GM12878 (cell line): ENCODE measurements around the gene OSBPL3. TPM values are rescaled to one million over a fixed set of nuclear protein-coding genes. Genes with fewer than 3 reads are reported as not detected.

Source experiments
- ASH2L ChIP-seq: fragments of 300-600, 200-600 bp; sonication (generic); IDR thresholded peaks from 2 replicates; pipeline ENCODE4 v1.6.1; 2017; ENCODE audit warnings: low read depth, mild to moderate bottlenecking, borderline replicate concordance
- BCLAF1 ChIP-seq: fragments of 450-650 bp; IDR thresholded peaks from 2 replicates; pipeline ENCODE4 v1.6.1; 2017; ENCODE audit warnings: antibody characterized with exemption, mild to moderate bottlenecking, moderate library complexity
- EGR1 ChIP-seq, 2 experiments: IDR thresholded peaks; 1 replicate in 1 of 2; 2 replicates in 1 of 2; pipeline ENCODE4 v1.6.1; 2011 to 2012; ENCODE audit warnings: low read depth in 2 of 2, low read length in 2 of 2, borderline replicate concordance in 1 of 2, mild to moderate bottlenecking in 1 of 2, moderate library complexity in 1 of 2
- IRF4 ChIP-seq: IDR thresholded peaks from 2 replicates; pipeline ENCODE4 v1.6.1; 2011; ENCODE audit warnings: low read depth, low read length
- JUND ChIP-seq: IDR thresholded peaks from 2 replicates; pipeline ENCODE4 v1.6.1; 2012; ENCODE audit warnings: low read depth, mild to moderate bottlenecking, low read length, improper control_type of control experiment, moderate library complexity
- MTA2 ChIP-seq: fragments of 450-650 bp; IDR thresholded peaks from 2 replicates; pipeline ENCODE4 v1.6.1; 2016; ENCODE audit warnings: low read depth, mild to moderate bottlenecking, moderate library complexity
- NFXL1 ChIP-seq: fragments of 450-650 bp; IDR thresholded peaks from 2 replicates; pipeline ENCODE4 v1.6.1; 2017; ENCODE audit warnings: antibody characterized with exemption, mild to moderate bottlenecking, borderline replicate concordance
- NR2C1 ChIP-seq: fragments of 450-650 bp; IDR thresholded peaks from 2 replicates; pipeline ENCODE4 v1.6.1; 2017; ENCODE audit warnings: antibody characterized with exemption, mild to moderate bottlenecking, moderate library complexity
- SKIL ChIP-seq: fragments of 450-650 bp; IDR thresholded peaks from 2 replicates; pipeline ENCODE4 v1.6.1; 2017; ENCODE audit warnings: mild to moderate bottlenecking, low read depth, inconsistent platforms; ENCODE audit not compliant: poor library complexity, severe bottlenecking
- SMAD1 ChIP-seq: fragments of 450-650 bp; IDR thresholded peaks from 2 replicates; pipeline ENCODE4 v1.6.1; 2018; ENCODE audit warnings: mild to moderate bottlenecking, low read depth; ENCODE audit not compliant: partially characterized antibody
- SREBF2 ChIP-seq: IDR thresholded peaks from 2 replicates; pipeline ENCODE4 v1.6.1; 2012; ENCODE audit warnings: mild to moderate bottlenecking, low read length
- TBL1XR1 ChIP-seq: IDR thresholded peaks from 2 replicates; pipeline ENCODE4 v1.6.1; 2012; ENCODE audit warnings: low read depth, low read length, improper control_type of control experiment
- ZNF217 ChIP-seq: fragments of 450-650 bp; IDR thresholded peaks from 2 replicates; pipeline ENCODE4 v1.6.1; 2017; ENCODE audit warnings: antibody characterized with exemption, mild to moderate bottlenecking
- ZSCAN29 ChIP-seq: fragments of 450-650 bp; IDR thresholded peaks from 2 replicates; pipeline ENCODE4 v1.6.1; 2017; ENCODE audit warnings: mild to moderate bottlenecking, moderate library complexity
- polyA plus RNA-seq, 11 experiments: library from polyadenylated mRNA; depleted of rRNA in 4 of 11; unstranded in 6 of 11; stranded (reverse) in 5 of 11; fragments of >200 nt; fragmentation: Nextera tagmentation in 4 of 11; fragmentation: Illumina TruSeq in 1 of 11; extraction: Ambion mirVana in 4 of 11; extraction: Trizol in 1 of 11; gene quantifications; 1 replicate in 1 of 11; 2 replicates in 10 of 11; pipeline versions ENCODE4 v1.2.1 to v1.2.3, GENCODE V29; 2011 to 2016; ENCODE audit warnings: inconsistent platforms in 2 of 11, missing spikeins in 2 of 11, low read depth in 1 of 11
- total RNA-seq, 4 experiments: library from RNA; depleted of rRNA in 3 of 4; stranded (reverse); fragments of >200 nt in 3 of 4; fragmentation: Illumina TruSeq in 1 of 4; extraction: Trizol in 1 of 4; gene quantifications; 2 replicates each; pipeline versions ENCODE4 v1.2.1 to v1.2.3, GENCODE V29; 2013 to 2021
- TF ChIP-seq, protein P1 (sequence below): fragments of 450-650 bp; IDR thresholded peaks from 2 replicates; pipeline ENCODE4 v1.6.1; 2018; ENCODE audit warnings: mild to moderate bottlenecking, low read depth, moderate library complexity; ENCODE audit not compliant: partially characterized antibody
- TF ChIP-seq, protein P2 (sequence below): fragments of 450-650 bp; IDR thresholded peaks from 2 replicates; pipeline ENCODE4 v1.6.1; 2017; ENCODE audit warnings: borderline replicate concordance

The OSBPL3 gene
- total and polyA plus RNA-seq, 10 of the 15 experiments (the other 5 are each of a cell fraction or from before 2014, with no cell fraction given), result 6.1 to 46.6 (median 27.0) TPM

DNA sequence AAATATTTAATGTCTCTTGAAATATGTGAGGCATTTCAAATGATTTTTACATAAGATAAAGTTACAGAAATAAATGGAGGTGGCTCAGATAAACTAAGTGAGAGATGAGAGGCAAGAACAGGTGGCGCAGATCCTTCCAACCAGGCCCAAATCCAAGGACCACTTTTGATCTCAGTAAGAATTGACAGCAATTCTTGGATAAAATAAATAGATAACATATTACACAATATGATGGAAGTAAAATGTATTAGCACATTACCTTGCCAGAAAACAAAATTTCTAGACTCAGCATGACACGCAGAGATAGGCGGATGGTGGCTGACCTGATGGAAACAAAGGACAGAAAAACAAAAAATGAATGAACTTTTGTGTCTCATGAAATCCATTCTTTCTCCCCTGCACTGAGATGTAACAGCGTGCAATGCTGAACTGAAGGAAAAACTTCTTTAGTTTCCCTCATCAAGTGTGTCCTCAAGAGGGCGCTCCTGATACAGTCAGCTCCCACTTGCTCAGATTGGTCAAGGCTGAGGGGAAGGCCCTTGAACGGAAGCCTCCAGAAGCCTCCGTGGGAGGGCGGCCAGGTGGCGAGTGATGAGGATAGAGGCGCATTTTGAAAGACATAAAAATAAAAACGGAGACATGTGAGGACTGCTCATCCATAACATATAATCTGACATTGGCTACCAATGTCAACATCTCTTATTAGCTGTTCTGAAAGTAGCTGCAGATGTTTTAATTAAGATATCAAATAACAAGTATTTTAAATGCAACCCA lies 159.9 kb downstream of the OSBPL3 start (continued):
- no peak for TF ChIP-seq BCLAF1
- no peak for TF ChIP-seq ZNF217
- no peak for TF ChIP-seq JUND
- TF ChIP-seq ZSCAN29, result no peak
- TF ChIP-seq SREBF2, result no peak
- TF ChIP-seq NFXL1, result no peak
- TF ChIP-seq, protein P1, sequence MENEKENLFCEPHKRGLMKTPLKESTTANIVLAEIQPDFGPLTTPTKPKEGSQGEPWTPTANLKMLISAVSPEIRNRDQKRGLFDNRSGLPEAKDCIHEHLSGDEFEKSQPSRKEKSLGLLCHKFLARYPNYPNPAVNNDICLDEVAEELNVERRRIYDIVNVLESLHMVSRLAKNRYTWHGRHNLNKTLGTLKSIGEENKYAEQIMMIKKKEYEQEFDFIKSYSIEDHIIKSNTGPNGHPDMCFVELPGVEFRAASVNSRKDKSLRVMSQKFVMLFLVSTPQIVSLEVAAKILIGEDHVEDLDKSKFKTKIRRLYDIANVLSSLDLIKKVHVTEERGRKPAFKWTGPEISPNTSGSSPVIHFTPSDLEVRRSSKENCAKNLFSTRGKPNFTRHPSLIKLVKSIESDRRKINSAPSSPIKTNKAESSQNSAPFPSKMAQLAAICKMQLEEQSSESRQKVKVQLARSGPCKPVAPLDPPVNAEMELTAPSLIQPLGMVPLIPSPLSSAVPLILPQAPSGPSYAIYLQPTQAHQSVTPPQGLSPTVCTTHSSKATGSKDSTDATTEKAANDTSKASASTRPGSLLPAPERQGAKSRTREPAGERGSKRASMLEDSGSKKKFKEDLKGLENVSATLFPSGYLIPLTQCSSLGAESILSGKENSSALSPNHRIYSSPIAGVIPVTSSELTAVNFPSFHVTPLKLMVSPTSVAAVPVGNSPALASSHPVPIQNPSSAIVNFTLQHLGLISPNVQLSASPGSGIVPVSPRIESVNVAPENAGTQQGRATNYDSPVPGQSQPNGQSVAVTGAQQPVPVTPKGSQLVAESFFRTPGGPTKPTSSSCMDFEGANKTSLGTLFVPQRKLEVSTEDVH, result no peak
- 0 out of 2 replicates have a peak, but pooled peaks have one; percentile 5 for TF ChIP-seq NR2C1
- TF ChIP-seq MTA2, result no peak
- 0 out of 3 replicates have a peak, but pooled peaks of 1 of the 2 experiments have one; percentile 44 for TF ChIP-seq EGR1 (IDR thresholded peaks at IDR 0.05; ENCODE audit: borderline replicate concordance in 1 of 2, low read depth in 2 of 2, low read length in 2 of 2)
- peak; percentile 48 for TF ChIP-seq SKIL
- no peak for TF ChIP-seq SMAD1
- TF ChIP-seq TBL1XR1, result 0 out of 2 replicates have a peak, but pooled peaks have one; percentile 31
- TF ChIP-seq IRF4, result 0 out of 2 replicates have a peak, but pooled peaks have one; percentile 41
- TF ChIP-seq, protein P2, sequence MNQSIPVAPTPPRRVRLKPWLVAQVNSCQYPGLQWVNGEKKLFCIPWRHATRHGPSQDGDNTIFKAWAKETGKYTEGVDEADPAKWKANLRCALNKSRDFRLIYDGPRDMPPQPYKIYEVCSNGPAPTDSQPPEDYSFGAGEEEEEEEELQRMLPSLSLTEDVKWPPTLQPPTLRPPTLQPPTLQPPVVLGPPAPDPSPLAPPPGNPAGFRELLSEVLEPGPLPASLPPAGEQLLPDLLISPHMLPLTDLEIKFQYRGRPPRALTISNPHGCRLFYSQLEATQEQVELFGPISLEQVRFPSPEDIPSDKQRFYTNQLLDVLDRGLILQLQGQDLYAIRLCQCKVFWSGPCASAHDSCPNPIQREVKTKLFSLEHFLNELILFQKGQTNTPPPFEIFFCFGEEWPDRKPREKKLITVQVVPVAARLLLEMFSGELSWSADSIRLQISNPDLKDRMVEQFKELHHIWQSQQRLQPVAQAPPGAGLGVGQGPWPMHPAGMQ, result no peak
- TF ChIP-seq ASH2L, result no peak
